ENCODE measurements around the gene ZNF423. TPM values are rescaled to one million over a fixed set of nuclear protein-coding genes. Genes with fewer than 3 reads are reported as not detected.

Gene ZNF423
- total and polyA plus RNA-seq, 2 experiments from 2014 or later: 14.9 to 41.8 TPM

DNA sequence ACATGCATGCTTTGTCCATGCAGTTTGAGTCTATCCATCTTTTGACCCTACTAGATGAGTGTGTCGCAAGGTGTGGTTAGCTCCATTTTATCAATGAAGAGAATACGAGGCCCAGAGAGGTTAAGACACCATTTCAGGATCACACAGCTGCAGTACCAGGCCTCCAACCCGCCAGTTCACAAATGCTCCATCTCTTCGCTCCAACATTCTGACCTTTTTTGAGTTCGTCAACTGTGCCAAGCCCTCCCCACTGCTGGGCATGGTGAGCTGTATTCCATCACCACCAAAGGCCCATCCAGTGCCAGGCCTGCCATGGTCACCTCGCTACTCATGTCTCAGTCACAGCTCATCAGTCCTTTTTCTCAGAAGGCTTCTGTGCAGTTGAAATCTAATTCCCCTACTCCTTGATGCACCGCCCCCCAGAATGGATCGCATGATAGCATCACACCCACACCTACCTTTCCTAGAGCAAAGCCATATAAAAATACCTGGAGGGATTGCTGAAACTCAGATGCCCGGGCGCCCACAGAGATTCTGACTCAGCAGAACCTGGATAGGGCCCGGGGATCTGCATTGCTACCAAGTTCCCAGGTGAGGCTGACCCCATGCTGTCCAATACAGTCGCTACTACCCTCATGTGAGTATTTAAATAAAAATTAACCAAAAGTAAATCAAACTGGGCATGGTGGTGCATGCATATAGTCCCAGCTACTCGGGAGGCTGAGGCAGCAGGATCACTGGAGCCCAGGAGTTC is 38.0 kb downstream of the ZNF423 start:
- TF ChIP-seq POLR2AphosphoS5 (IDR thresholded peaks at IDR 0.05; ENCODE audit: low read depth) (no peak), NANOG (IDR thresholded peaks at IDR 0.05; ENCODE audit: borderline replicate concordance) (no peak)
- H3K4me2 ChIP-seq: no peak overlapping the region
- peaks cover 31% of the 10 kb centered on the region for H3K79me2 ChIP-seq (replicated peaks; ENCODE audit: insufficient read depth)
- H4K20me1 ChIP-seq (replicated peaks; ENCODE audit: insufficient read depth): no peaks in the 10 kb centered on the region; the same call in 1 of the 2 replicates
- H2AFZ ChIP-seq: no peak overlapping the region
- no peak overlapping the region for H3K27ac ChIP-seq (ENCODE audit: low read depth)
- no peak overlapping the region for H3K4me3 ChIP-seq
- Mint-ChIP-seq H3K36me3 (ENCODE audit: low read depth) (peaks cover 14% of the 10 kb centered on the region), H3K27ac (no peak overlapping the region; the same call in 1 of the 2 replicates), H3K4me3 (no peak overlapping the region), H3K27me3 (ENCODE audit: insufficient read depth, low read depth, poor library complexity) (peaks cover 8% of the 10 kb centered on the region), H3K4me1 (peaks cover 48% of the 10 kb centered on the region), H3K9me3 (no peaks in the 10 kb centered on the region)
- no peaks in the 10 kb centered on the region for H3K36me3 ChIP-seq (ENCODE audit: insufficient read depth)
- H3K27me3 ChIP-seq (ENCODE audit: insufficient read depth): no peaks in the 10 kb centered on the region
- ATAC-seq (no peak), DNase-seq (ENCODE audit: low spot score) (no peak)
- no peaks in the 10 kb centered on the region for H3K9me2 ChIP-seq (ENCODE audit: insufficient read depth)
- H3K4me1 ChIP-seq (ENCODE audit: insufficient read depth): peaks cover 17% of the 10 kb centered on the region; the same call in 1 of the 2 replicates
- H3F3A ChIP-seq (replicated peaks; ENCODE audit: low read depth): no peaks in the 10 kb centered on the region

DNA sequence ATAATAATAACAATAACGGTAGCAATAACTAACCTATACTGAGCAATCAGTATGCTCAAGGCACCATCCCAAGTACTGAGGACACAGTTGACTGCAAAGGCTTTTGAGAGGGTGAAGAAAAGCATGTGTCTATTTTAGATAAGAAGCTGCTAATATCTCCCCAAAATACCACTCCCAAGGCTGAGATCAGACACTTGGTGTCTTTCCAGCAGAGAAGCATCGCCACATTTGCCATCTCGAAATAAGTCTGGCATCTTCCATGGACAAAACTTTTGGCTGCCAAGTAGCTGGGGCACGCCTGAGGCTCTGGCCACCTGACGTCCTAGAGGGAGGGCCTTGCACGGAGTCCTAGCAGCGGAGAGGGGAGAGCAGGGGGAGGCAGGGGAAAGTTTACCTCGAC is 39.0 kb downstream of the ZNF423 start:
- H2AFZ ChIP-seq: no peak overlapping the region
- no peaks in the 10 kb centered on the region for H3K9me3 Mint-ChIP-seq
- H3K9me2 ChIP-seq (ENCODE audit: insufficient read depth): no peaks in the 10 kb centered on the region
- peaks cover 28% of the 10 kb centered on the region for H3K79me2 ChIP-seq (replicated peaks; ENCODE audit: insufficient read depth)
- peaks cover 10% of the 10 kb centered on the region for H3K36me3 Mint-ChIP-seq (ENCODE audit: low read depth)
- H3K27me3 Mint-ChIP-seq (ENCODE audit: insufficient read depth, low read depth, poor library complexity): peaks cover 5% of the 10 kb centered on the region
- no peaks in the 10 kb centered on the region; the same call in none of the 2 replicates for H4K20me1 ChIP-seq (replicated peaks; ENCODE audit: insufficient read depth)
- H3K4me1 ChIP-seq (ENCODE audit: insufficient read depth): peaks cover 24% of the 10 kb centered on the region; the same call in 1 of the 2 replicates
- H3K27ac Mint-ChIP-seq: no peak overlapping the region
- H3K4me1 Mint-ChIP-seq: peaks cover 51% of the 10 kb centered on the region
- no peaks in the 10 kb centered on the region for H3K27me3 ChIP-seq (ENCODE audit: insufficient read depth)
- no peak overlapping the region for H3K4me3 ChIP-seq
- no peak overlapping the region for H3K27ac ChIP-seq (ENCODE audit: low read depth)
- no peak overlapping the region for H3K4me3 Mint-ChIP-seq
- H3K36me3 ChIP-seq (ENCODE audit: insufficient read depth): no peaks in the 10 kb centered on the region
- DNase-seq (ENCODE audit: low spot score) (no peak), ATAC-seq (no peak)
- H3K4me2 ChIP-seq: no peak overlapping the region
- no peaks in the 10 kb centered on the region for H3F3A ChIP-seq (replicated peaks; ENCODE audit: low read depth)
- TF ChIP-seq, protein P1, sequence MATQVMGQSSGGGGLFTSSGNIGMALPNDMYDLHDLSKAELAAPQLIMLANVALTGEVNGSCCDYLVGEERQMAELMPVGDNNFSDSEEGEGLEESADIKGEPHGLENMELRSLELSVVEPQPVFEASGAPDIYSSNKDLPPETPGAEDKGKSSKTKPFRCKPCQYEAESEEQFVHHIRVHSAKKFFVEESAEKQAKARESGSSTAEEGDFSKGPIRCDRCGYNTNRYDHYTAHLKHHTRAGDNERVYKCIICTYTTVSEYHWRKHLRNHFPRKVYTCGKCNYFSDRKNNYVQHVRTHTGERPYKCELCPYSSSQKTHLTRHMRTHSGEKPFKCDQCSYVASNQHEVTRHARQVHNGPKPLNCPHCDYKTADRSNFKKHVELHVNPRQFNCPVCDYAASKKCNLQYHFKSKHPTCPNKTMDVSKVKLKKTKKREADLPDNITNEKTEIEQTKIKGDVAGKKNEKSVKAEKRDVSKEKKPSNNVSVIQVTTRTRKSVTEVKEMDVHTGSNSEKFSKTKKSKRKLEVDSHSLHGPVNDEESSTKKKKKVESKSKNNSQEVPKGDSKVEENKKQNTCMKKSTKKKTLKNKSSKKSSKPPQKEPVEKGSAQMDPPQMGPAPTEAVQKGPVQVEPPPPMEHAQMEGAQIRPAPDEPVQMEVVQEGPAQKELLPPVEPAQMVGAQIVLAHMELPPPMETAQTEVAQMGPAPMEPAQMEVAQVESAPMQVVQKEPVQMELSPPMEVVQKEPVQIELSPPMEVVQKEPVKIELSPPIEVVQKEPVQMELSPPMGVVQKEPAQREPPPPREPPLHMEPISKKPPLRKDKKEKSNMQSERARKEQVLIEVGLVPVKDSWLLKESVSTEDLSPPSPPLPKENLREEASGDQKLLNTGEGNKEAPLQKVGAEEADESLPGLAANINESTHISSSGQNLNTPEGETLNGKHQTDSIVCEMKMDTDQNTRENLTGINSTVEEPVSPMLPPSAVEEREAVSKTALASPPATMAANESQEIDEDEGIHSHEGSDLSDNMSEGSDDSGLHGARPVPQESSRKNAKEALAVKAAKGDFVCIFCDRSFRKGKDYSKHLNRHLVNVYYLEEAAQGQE (IDR thresholded peaks at IDR 0.05; ENCODE audit: unreplicated experiment): no peak
- TF ChIP-seq ZNF331 (CRISPR knock-in tag; IDR thresholded peaks at IDR 0.05; ENCODE audit: low read depth) (no peak), STAT1 (IDR thresholded peaks at IDR 0.05; ENCODE audit: unreplicated experiment) (no peak), ZNF114 (CRISPR knock-in tag; IDR thresholded peaks at IDR 0.05) (no peak), EZH2phosphoT487 (IDR thresholded peaks at IDR 0.05; ENCODE audit: unreplicated experiment) (no peak)
- TF ChIP-seq, protein P2, sequence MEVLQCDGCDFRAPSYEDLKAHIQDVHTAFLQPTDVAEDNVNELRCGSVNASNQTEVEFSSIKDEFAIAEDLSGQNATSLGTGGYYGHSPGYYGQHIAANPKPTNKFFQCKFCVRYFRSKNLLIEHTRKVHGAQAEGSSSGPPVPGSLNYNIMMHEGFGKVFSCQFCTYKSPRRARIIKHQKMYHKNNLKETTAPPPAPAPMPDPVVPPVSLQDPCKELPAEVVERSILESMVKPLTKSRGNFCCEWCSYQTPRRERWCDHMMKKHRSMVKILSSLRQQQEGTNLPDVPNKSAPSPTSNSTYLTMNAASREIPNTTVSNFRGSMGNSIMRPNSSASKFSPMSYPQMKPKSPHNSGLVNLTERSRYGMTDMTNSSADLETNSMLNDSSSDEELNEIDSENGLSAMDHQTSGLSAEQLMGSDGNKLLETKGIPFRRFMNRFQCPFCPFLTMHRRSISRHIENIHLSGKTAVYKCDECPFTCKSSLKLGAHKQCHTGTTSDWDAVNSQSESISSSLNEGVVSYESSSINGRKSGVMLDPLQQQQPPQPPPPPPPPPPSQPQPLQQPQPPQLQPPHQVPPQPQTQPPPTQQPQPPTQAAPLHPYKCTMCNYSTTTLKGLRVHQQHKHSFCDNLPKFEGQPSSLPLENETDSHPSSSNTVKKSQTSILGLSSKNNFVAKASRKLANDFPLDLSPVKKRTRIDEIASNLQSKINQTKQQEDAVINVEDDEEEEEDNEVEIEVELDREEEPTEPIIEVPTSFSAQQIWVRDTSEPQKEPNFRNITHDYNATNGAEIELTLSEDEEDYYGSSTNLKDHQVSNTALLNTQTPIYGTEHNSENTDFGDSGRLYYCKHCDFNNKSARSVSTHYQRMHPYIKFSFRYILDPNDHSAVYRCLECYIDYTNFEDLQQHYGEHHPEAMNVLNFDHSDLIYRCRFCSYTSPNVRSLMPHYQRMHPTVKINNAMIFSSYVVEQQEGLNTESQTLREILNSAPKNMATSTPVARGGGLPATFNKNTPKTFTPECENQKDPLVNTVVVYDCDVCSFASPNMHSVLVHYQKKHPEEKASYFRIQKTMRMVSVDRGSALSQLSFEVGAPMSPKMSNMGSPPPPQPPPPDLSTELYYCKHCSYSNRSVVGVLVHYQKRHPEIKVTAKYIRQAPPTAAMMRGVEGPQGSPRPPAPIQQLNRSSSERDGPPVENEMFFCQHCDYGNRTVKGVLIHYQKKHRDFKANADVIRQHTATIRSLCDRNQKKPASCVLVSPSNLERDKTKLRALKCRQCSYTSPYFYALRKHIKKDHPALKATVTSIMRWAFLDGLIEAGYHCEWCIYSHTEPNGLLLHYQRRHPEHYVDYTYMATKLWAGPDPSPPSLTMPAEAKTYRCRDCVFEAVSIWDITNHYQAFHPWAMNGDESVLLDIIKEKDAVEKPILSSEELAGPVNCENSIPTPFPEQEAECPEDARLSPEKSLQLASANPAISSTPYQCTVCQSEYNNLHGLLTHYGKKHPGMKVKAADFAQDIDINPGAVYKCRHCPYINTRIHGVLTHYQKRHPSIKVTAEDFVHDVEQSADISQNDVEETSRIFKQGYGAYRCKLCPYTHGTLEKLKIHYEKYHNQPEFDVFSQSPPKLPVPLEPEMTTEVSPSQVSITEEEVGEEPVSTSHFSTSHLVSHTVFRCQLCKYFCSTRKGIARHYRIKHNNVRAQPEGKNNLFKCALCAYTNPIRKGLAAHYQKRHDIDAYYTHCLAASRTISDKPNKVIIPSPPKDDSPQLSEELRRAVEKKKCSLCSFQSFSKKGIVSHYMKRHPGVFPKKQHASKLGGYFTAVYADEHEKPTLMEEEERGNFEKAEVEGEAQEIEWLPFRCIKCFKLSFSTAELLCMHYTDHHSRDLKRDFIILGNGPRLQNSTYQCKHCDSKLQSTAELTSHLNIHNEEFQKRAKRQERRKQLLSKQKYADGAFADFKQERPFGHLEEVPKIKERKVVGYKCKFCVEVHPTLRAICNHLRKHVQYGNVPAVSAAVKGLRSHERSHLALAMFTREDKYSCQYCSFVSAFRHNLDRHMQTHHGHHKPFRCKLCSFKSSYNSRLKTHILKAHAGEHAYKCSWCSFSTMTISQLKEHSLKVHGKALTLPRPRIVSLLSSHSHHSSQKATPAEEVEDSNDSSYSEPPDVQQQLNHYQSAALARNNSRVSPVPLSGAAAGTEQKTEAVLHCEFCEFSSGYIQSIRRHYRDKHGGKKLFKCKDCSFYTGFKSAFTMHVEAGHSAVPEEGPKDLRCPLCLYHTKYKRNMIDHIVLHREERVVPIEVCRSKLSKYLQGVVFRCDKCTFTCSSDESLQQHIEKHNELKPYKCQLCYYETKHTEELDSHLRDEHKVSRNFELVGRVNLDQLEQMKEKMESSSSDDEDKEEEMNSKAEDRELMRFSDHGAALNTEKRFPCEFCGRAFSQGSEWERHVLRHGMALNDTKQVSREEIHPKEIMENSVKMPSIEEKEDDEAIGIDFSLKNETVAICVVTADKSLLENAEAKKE (CRISPR knock-in tag; IDR thresholded peaks at IDR 0.05): no peak
- TF ChIP-seq, protein P3, sequence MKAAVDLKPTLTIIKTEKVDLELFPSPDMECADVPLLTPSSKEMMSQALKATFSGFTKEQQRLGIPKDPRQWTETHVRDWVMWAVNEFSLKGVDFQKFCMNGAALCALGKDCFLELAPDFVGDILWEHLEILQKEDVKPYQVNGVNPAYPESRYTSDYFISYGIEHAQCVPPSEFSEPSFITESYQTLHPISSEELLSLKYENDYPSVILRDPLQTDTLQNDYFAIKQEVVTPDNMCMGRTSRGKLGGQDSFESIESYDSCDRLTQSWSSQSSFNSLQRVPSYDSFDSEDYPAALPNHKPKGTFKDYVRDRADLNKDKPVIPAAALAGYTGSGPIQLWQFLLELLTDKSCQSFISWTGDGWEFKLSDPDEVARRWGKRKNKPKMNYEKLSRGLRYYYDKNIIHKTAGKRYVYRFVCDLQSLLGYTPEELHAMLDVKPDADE (IDR thresholded peaks at IDR 0.05): no peak
